ENCODE measurements around the gene MAP7.
"Not testable (repeated sequence)": the region's sequence is repeated elsewhere in the genome, so short reads cannot be mapped to it uniquely, and the experiment has no call there.

MAP7 gene

GRCh38 chr6:136309171-136309570 is 241.1 kb downstream of the MAP7 start:
- Histone ChIP-seq H3K56ac (ENCODE audit: low read length) (no peak overlapping the region), H3K23ac (ENCODE audit: low read length) (no peak overlapping the region), H3K18ac (ENCODE audit: low read length) (no peak overlapping the region), H3K4me2 (ENCODE audit: low read length) (no peak overlapping the region), H3K9ac (ENCODE audit: low read length) (no peak overlapping the region), H3K36me3 (ENCODE audit: control insufficient read depth, insufficient read depth, low read length) (no peaks in the 10 kb centered on the region), H4K5ac (ENCODE audit: low read length) (no peak overlapping the region), H3K27ac (ENCODE audit: low read depth, low read length) (no peak overlapping the region), H3K27me3 (ENCODE audit: insufficient read depth, low read length, poor library complexity) (no peaks in the 10 kb centered on the region), H3K79me2 (ENCODE audit: control insufficient read depth, insufficient read depth, low read length) (no peaks in the 10 kb centered on the region), H3K4me1 (ENCODE audit: control insufficient read depth, low read depth, low read length) (no peaks in the 10 kb centered on the region), H2BK5ac (ENCODE audit: low read length) (no peak overlapping the region), H2BK15ac (replicated peaks; ENCODE audit: low read depth) (no peak overlapping the region), H4K8ac (ENCODE audit: low read depth, low read length) (no peak overlapping the region), H3K4me3 (ENCODE audit: low read length) (no peak overlapping the region), H3K79me1 (ENCODE audit: low read length) (no peaks in the 10 kb centered on the region), H3K4ac (ENCODE audit: low read depth, low read length) (no peak overlapping the region), H2BK120ac (ENCODE audit: low read depth, low read length) (no peak overlapping the region), H2AK5ac (ENCODE audit: low read length) (no peak overlapping the region)
- DNase-seq = no peak
- WGBS (ENCODE audit: extremely low coverage, insufficient coverage, low lambda C conversion rate) = no CpG with 5 or more reads among the region's 3 CpGs

DNA sequence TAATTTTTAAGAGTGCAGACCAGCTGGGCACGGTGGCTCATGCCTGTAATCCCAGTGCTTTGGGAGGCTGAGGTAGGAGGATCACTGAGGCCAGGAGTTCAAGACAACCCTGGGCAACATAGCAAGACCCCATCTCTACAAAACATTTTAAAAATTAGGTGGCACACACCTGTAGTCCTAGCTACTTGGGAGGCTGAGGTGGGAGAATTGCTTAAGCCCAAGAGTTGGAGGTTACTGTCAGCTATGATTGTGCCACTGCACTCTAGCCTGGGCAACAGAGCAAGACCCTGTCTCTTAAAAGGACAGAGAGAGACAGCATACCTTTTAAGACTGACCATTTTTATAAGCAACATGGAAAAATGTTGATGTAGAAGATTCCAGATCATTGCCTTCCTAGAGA is 241.8 kb downstream of the MAP7 start:
- not testable (repeated sequence) for H2AK5ac ChIP-seq (ENCODE audit: low read length); H3K18ac ChIP-seq (ENCODE audit: low read length); H4K8ac ChIP-seq (ENCODE audit: low read depth, low read length); H3K4ac ChIP-seq (ENCODE audit: low read depth, low read length); H3K27me3 ChIP-seq (ENCODE audit: insufficient read depth, low read length, poor library complexity); H2BK5ac ChIP-seq (ENCODE audit: low read length); H4K5ac ChIP-seq (ENCODE audit: low read length); H2BK120ac ChIP-seq (ENCODE audit: low read depth, low read length); H3K4me1 ChIP-seq (ENCODE audit: control insufficient read depth, low read depth, low read length); H3K36me3 ChIP-seq (ENCODE audit: control insufficient read depth, insufficient read depth, low read length); H3K9ac ChIP-seq (ENCODE audit: low read length); H3K23ac ChIP-seq (ENCODE audit: low read length); H3K4me2 ChIP-seq (ENCODE audit: low read length); H3K56ac ChIP-seq (ENCODE audit: low read length); H2BK15ac ChIP-seq (replicated peaks; ENCODE audit: low read depth); DNase-seq; H3K4me3 ChIP-seq (ENCODE audit: low read length); H3K79me2 ChIP-seq (ENCODE audit: control insufficient read depth, insufficient read depth, low read length); H3K27ac ChIP-seq (ENCODE audit: low read depth, low read length); H3K79me1 ChIP-seq (ENCODE audit: low read length)
- WGBS (ENCODE audit: extremely low coverage, insufficient coverage, low lambda C conversion rate) = no CpG with 5 or more reads among the region's 1 CpG

GRCh38 chr6:136307351-136307750 is 242.9 kb downstream of the MAP7 start:
- no peak overlapping the region for H3K4me3 ChIP-seq (ENCODE audit: low read length)
- H2BK5ac ChIP-seq (ENCODE audit: low read length) = no peak overlapping the region
- no peaks in the 10 kb centered on the region for H3K36me3 ChIP-seq (ENCODE audit: control insufficient read depth, insufficient read depth, low read length)
- no peak overlapping the region for H3K27ac ChIP-seq (ENCODE audit: low read depth, low read length)
- no peak overlapping the region for H2AK5ac ChIP-seq (ENCODE audit: low read length)
- no peak overlapping the region for H4K8ac ChIP-seq (ENCODE audit: low read depth, low read length)
- H2BK120ac ChIP-seq (ENCODE audit: low read depth, low read length) = no peak overlapping the region
- H3K4me1 ChIP-seq (ENCODE audit: control insufficient read depth, low read depth, low read length) = no peaks in the 10 kb centered on the region
- H3K9ac ChIP-seq (ENCODE audit: low read length) = no peak overlapping the region
- no peak overlapping the region for H3K4ac ChIP-seq (ENCODE audit: low read depth, low read length)
- no peak overlapping the region for H3K23ac ChIP-seq (ENCODE audit: low read length)
- no peak overlapping the region for H2BK15ac ChIP-seq (replicated peaks; ENCODE audit: low read depth)
- H3K79me2 ChIP-seq (ENCODE audit: control insufficient read depth, insufficient read depth, low read length) = no peaks in the 10 kb centered on the region
- H3K79me1 ChIP-seq (ENCODE audit: low read length) = no peaks in the 10 kb centered on the region
- no peak overlapping the region for H3K56ac ChIP-seq (ENCODE audit: low read length)
- no peak overlapping the region for H3K4me2 ChIP-seq (ENCODE audit: low read length)
- no peak overlapping the region for H4K5ac ChIP-seq (ENCODE audit: low read length)
- no peak overlapping the region for H3K18ac ChIP-seq (ENCODE audit: low read length)
- no peak for DNase-seq
- no peaks in the 10 kb centered on the region for H3K27me3 ChIP-seq (ENCODE audit: insufficient read depth, low read length, poor library complexity)

DNA sequence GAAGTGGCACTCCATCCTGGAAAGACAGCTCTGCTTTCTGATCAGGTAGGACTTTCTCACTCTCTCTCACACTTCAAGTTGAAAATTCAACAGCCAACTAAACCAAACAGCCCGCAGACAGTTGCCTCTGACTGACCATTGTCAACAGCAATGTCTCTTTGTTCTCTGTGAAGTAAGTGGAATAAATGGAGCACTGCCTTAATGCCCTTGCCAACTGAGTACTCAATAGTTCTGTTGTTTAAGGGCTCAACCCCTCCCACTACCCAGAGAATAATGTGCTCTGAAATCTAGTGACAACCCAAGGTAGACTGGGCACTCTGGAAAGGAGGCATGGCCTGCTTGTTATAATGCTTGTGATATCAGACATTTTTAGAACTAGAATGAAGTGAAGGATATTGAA is 243.8 kb downstream of the MAP7 start:
- WGBS (ENCODE audit: extremely low coverage, insufficient coverage, low lambda C conversion rate) = no CpG with 5 or more reads among the region's 1 CpG
- Histone ChIP-seq H3K4me2 (ENCODE audit: low read length) (no peak overlapping the region), H3K79me2 (ENCODE audit: control insufficient read depth, insufficient read depth, low read length) (no peaks in the 10 kb centered on the region), H3K23ac (ENCODE audit: low read length) (no peak overlapping the region), H4K8ac (ENCODE audit: low read depth, low read length) (no peak overlapping the region), H2BK15ac (replicated peaks; ENCODE audit: low read depth) (no peak overlapping the region), H3K27me3 (ENCODE audit: insufficient read depth, low read length, poor library complexity) (no peaks in the 10 kb centered on the region), H3K18ac (ENCODE audit: low read length) (no peak overlapping the region), H3K36me3 (ENCODE audit: control insufficient read depth, insufficient read depth, low read length) (no peaks in the 10 kb centered on the region), H2BK120ac (ENCODE audit: low read depth, low read length) (no peak overlapping the region), H3K56ac (ENCODE audit: low read length) (no peak overlapping the region), H3K4me3 (ENCODE audit: low read length) (no peak overlapping the region), H3K4me1 (ENCODE audit: control insufficient read depth, low read depth, low read length) (no peaks in the 10 kb centered on the region), H3K27ac (ENCODE audit: low read depth, low read length) (no peak overlapping the region), H3K9ac (ENCODE audit: low read length) (no peak overlapping the region), H2AK5ac (ENCODE audit: low read length) (no peak overlapping the region), H3K4ac (ENCODE audit: low read depth, low read length) (no peak overlapping the region), H4K5ac (ENCODE audit: low read length) (no peak overlapping the region), H2BK5ac (ENCODE audit: low read length) (no peak overlapping the region), H3K79me1 (ENCODE audit: low read length) (no peaks in the 10 kb centered on the region)
- no peak for DNase-seq

DNA sequence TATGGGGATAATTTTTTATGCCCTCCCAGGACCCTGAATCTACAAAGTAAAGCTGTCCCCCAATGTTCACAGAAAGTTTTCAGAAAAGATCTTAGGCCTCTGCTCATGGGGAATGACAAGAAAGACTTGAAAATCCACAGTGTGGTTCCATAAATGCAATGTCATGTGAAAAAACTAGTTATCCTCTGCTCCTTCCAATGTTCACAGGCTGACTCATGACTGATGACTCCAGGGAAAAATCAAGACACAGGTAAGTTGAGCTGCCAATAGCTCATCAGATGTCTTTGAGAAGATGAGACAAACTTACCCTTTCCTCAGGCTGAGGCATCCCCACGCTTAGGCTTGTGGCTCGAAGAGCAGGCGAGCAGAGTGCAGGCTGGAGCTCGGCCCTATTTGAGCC is 245.8 kb downstream of the MAP7 start:
- Histone ChIP-seq H3K18ac (ENCODE audit: low read length) (no peak overlapping the region), H2BK5ac (ENCODE audit: low read length) (no peak overlapping the region), H3K23ac (ENCODE audit: low read length) (no peak overlapping the region), H3K36me3 (ENCODE audit: control insufficient read depth, insufficient read depth, low read length) (no peaks in the 10 kb centered on the region), H2AK5ac (ENCODE audit: low read length) (no peak overlapping the region), H3K27ac (ENCODE audit: low read depth, low read length) (no peak overlapping the region), H4K8ac (ENCODE audit: low read depth, low read length) (no peak overlapping the region), H4K5ac (ENCODE audit: low read length) (no peak overlapping the region), H3K27me3 (ENCODE audit: insufficient read depth, low read length, poor library complexity) (no peaks in the 10 kb centered on the region), H3K4me3 (ENCODE audit: low read length) (no peak overlapping the region), H3K56ac (ENCODE audit: low read length) (no peak overlapping the region), H3K79me1 (ENCODE audit: low read length) (no peaks in the 10 kb centered on the region), H3K4ac (ENCODE audit: low read depth, low read length) (no peak overlapping the region), H3K4me2 (ENCODE audit: low read length) (no peak overlapping the region), H3K9ac (ENCODE audit: low read length) (no peak overlapping the region), H3K79me2 (ENCODE audit: control insufficient read depth, insufficient read depth, low read length) (no peaks in the 10 kb centered on the region), H3K4me1 (ENCODE audit: control insufficient read depth, low read depth, low read length) (no peaks in the 10 kb centered on the region), H2BK120ac (ENCODE audit: low read depth, low read length) (no peak overlapping the region), H2BK15ac (replicated peaks; ENCODE audit: low read depth) (no peak overlapping the region)
- no peak for DNase-seq
- WGBS (ENCODE audit: extremely low coverage, insufficient coverage, low lambda C conversion rate) = no CpG with 5 or more reads among the region's 4 CpGs

DNA sequence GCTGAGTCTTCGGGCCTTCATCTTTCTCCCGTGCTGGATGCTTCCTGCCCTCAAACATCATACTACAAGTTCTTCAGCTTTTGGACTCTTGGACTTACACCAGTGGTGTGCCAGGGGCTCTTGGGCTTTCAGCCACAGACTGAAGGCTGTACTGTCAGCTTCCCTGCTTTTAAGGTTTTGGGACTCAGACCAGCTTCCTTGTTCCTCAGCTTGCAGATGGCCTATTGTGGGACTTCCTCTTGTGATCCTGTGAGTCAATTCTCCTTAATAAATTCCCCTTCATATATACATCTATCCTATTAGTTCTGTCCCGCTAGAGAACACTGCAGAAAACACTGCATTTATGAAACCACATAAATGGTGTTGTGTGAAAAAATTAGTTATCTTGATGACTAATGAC is 246.7 kb downstream of the MAP7 start:
- Histone ChIP-seq H4K8ac (ENCODE audit: low read depth, low read length) (no peak overlapping the region), H3K4me1 (ENCODE audit: control insufficient read depth, low read depth, low read length) (no peaks in the 10 kb centered on the region), H3K4ac (ENCODE audit: low read depth, low read length) (no peak overlapping the region), H4K5ac (ENCODE audit: low read length) (no peak overlapping the region), H2BK15ac (replicated peaks; ENCODE audit: low read depth) (no peak overlapping the region), H3K79me1 (ENCODE audit: low read length) (no peaks in the 10 kb centered on the region), H3K23ac (ENCODE audit: low read length) (no peak overlapping the region), H3K27me3 (ENCODE audit: insufficient read depth, low read length, poor library complexity) (no peaks in the 10 kb centered on the region), H2BK120ac (ENCODE audit: low read depth, low read length) (no peak overlapping the region), H3K79me2 (ENCODE audit: control insufficient read depth, insufficient read depth, low read length) (no peaks in the 10 kb centered on the region), H2AK5ac (ENCODE audit: low read length) (no peak overlapping the region), H2BK5ac (ENCODE audit: low read length) (no peak overlapping the region), H3K4me2 (ENCODE audit: low read length) (no peak overlapping the region), H3K9ac (ENCODE audit: low read length) (no peak overlapping the region), H3K27ac (ENCODE audit: low read depth, low read length) (no peak overlapping the region), H3K18ac (ENCODE audit: low read length) (no peak overlapping the region), H3K36me3 (ENCODE audit: control insufficient read depth, insufficient read depth, low read length) (no peaks in the 10 kb centered on the region), H3K4me3 (ENCODE audit: low read length) (no peak overlapping the region), H3K56ac (ENCODE audit: low read length) (no peak overlapping the region)
- WGBS (ENCODE audit: extremely low coverage, insufficient coverage, low lambda C conversion rate) = no CpG with 5 or more reads among the region's 3 CpGs
- DNase-seq = no peak

Data from mesendoderm (in vitro differentiated cells).